IPS DF 19.7 (cell line): Measurements from ENCODE around the gene C1QTNF9B.

Source experiments
- DNase-seq: peaks from one replicate; pipeline ENCODE4 v3.0.0-alpha.2; 2013; ENCODE audit warnings: low read depth, low spot score

C1QTNF9B gene

DNA sequence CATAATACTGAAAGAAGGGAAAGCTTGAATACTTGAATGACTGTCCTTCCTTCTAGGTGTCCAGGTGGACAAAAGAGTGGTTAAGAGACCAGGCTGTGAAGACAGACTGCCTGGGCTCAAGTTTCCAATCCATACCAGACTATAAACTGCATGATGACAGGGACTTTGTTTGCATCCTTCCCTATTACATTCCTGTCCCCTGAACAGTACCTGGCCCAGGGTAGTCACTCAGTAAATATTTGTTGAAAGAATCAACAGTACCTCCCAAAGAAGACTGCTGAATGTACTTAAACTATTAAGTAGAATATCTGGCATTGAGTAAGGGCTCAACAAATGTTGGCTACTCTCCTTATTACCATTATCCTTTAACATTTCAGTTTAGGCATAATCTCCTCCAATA, 37.8 kb downstream of the C1QTNF9B start:
- no peak for DNase-seq

DNA sequence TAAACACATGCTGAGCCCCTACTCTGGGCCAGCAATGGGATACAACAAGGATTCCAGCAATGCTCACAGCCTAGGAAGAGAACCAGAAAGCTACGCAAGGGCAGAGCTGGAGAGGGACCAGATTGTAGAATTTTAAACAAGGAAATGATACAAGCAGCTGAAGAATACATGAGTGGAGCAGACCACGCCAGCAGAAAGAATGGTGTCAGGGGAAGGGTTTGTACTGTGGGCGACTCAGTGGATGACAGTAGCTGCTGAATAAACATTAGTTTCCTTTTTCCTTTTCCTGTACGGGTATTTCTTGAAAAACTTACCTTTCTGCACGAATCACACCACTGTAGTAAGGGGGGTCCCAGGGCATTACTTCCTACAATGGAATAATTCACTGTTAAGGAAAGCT, 38.8 kb downstream of the C1QTNF9B start:
- DNase-seq, result no peak

GRCh38 chr13:23856008-23856750, 41.1 kb downstream of the C1QTNF9B start:
- no peak for DNase-seq

GRCh38 chr13:23855360-23855759, 41.9 kb downstream of the C1QTNF9B start:
- DNase-seq, result no peak

DNA sequence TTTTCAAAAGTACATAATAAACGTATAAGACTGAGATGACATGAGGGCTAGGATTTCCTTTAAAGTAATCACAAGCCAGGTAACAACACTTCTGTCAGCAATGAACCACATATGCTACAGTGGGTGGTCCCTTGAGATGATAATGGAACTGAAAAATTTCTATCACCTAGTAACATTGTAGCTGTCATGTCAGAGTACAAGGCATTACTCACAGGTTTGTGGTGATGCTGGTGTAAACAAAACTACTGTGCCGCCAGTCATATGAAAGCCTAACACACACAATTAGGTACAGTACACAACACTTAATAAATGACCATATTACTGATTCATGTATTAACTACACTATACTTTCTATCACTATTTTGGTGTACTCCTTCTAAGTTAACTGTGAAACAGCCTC, 45.0 kb downstream of the C1QTNF9B start:
- DNase-seq, result no peak

GRCh38 chr13:23851106-23851505, 46.2 kb downstream of the C1QTNF9B start:
- DNase-seq, result no peak

- no peak for DNase-seq
Observed at GRCh38 chr13:23850134-23850533, 47.2 kb downstream of the C1QTNF9B start.

DNA sequence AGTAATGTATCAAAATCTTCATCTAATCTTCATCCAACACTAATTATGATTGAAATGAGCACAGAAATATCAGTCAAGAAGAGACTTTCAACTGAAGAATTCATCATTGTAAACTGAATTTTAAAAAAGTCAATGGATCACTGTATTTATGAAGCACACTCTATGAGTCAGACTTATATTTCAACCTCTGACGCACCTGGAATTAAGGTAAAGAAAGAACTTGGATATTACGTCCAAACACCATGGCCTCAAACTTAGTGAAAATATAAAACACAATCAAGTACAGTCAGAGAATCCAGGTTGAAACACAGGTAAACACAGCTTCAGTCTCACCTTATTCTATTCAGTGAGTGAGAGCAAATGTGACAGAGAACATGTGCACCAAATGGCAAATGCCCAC, 47.6 kb downstream of the C1QTNF9B start:
- DNase-seq, result no peak

GRCh38 chr13:23848646-23849141, 48.6 kb downstream of the C1QTNF9B start:
- no peak for DNase-seq

- DNase-seq, result no peak
Observed at GRCh38 chr13:23848019-23848418, 49.3 kb downstream of the C1QTNF9B start.

- no peak for DNase-seq
Observed at GRCh38 chr13:23847497-23847896, 49.8 kb downstream of the C1QTNF9B start.

GRCh38 chr13:23845105-23845725, 52.1 kb downstream of the C1QTNF9B start:
- DNase-seq, result no peak

DNA sequence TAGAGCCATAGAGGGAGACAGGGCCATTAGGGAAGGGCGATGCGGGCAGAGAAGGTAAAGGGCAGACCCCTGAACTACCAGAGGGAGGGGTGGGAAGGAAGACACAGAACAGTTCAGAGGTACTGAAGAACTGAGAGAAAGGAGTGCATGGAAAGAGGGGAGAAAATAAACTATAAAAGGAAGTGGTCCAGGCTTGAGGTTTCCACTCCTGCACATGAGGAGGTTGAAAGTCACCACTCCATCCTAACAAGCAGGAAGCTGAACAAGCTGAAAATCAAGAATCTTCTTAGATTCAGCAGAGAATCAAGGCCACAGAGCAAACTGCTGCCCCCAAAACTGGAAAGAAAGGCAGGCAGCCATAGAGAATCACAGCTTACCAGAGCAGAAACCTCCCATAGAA, 53.2 kb downstream of the C1QTNF9B start:
- DNase-seq, result no peak

GRCh38 chr13:23843436-23843835, 53.9 kb downstream of the C1QTNF9B start:
- no peak for DNase-seq

GRCh38 chr13:23842406-23842805, 54.9 kb downstream of the C1QTNF9B start:
- DNase-seq, result no peak
